OCI-LY7 (cell line): Measurements from ENCODE around the gene HDAC7. TPM values are rescaled to one million over a fixed set of nuclear protein-coding genes. Genes with fewer than 3 reads are reported as not detected.

ENCODE experiments used
- BruUV-seq: library from RNA; stranded (reverse); fragments of 400-500 nt; replicated peaks from 2 replicates; lab custom pipeline; 2021; lab: Mats Ljungman, UMichigan
- CTCF ChIA-PET: fragments of 300-600 bp; sonication (Branson Sonifier 250); formaldehyde crosslinking; loops from one replicate; lab custom pipeline; 2022; ENCODE audit warnings: antibody characterized with exemption; ENCODE audit not compliant: unreplicated experiment; lab: Charles Lee
- POLR2A ChIA-PET: fragments of 300-600 bp; sonication (Branson Sonifier 250); formaldehyde crosslinking; loops from one replicate; lab custom pipeline; 2022; ENCODE audit warnings: antibody characterized with exemption; lab: Charles Lee
- DNase-seq: peaks from one replicate; pipeline ENCODE4 v3.0.0-alpha.2; 2015; ENCODE audit warnings: low spot score
- H2AFZ ChIP-seq: fragments of 200-600 bp; sonication (generic), shearing (Covaris generic); 2 replicates; pipeline ENCODE4 v1.6.1; 2014; ENCODE audit warnings: mild to moderate bottlenecking, antibody characterized with exemption, low read length, moderate library complexity
- H3K27ac ChIP-seq: fragments of 200-600 bp; sonication (generic); 2 replicates; pipeline ENCODE4 v1.5.1; 2014; ENCODE audit warnings: mixed run types, low read depth, mild to moderate bottlenecking, moderate library complexity, low read length, inconsistent platforms; ENCODE audit not compliant: poor library complexity, severe bottlenecking
- H3K36me3 ChIP-seq: fragments of 200-600 bp; sonication (generic); 2 replicates; pipeline ENCODE4 v1.6.1; 2014; ENCODE audit warnings: mild to moderate bottlenecking, antibody characterized with exemption, low read length, moderate library complexity, mixed read lengths; ENCODE audit not compliant: insufficient read depth
- H3K4me1 ChIP-seq: fragments of 200-600 bp; sonication (generic); 2 replicates; pipeline ENCODE4 v1.5.1; 2014; ENCODE audit warnings: mild to moderate bottlenecking, low read length; ENCODE audit not compliant: insufficient read depth, poor library complexity, severe bottlenecking
- H3K4me2 ChIP-seq: fragments of 200-600 bp; sonication (generic); 2 replicates; pipeline ENCODE4 v1.6.1; 2014; ENCODE audit warnings: mild to moderate bottlenecking, low read length
- H3K4me3 ChIP-seq: fragments of 200-600 bp; sonication (generic); 2 replicates; pipeline ENCODE4 v1.5.1; 2014; ENCODE audit warnings: mild to moderate bottlenecking, low read depth, low read length; ENCODE audit not compliant: poor library complexity, severe bottlenecking
- H3K79me2 ChIP-seq: fragments of 200-600 bp; sonication (generic); 2 replicates; pipeline ENCODE4 v1.6.1; 2016; ENCODE audit warnings: low read depth, mild to moderate bottlenecking, low read length, moderate library complexity, mixed read lengths; ENCODE audit not compliant: insufficient read depth
- H3K9me2 ChIP-seq: fragments of 200-600 bp; sonication (generic); 2 replicates; pipeline ENCODE4 v1.6.1; 2016; ENCODE audit warnings: mild to moderate bottlenecking, low read length, mixed read lengths; ENCODE audit not compliant: insufficient read depth
- H3K9me3 ChIP-seq: fragments of 200-600 bp; sonication (generic); 2 replicates; pipeline ENCODE4 v1.6.1; 2014; ENCODE audit warnings: mild to moderate bottlenecking, mixed run types, low read length, mixed read lengths
- H4K20me1 ChIP-seq: fragments of 200-600 bp; sonication (generic); 2 replicates; pipeline ENCODE4 v1.6.1; 2014; ENCODE audit warnings: mild to moderate bottlenecking, antibody characterized with exemption, low read length, moderate library complexity, mixed read lengths; ENCODE audit not compliant: insufficient read depth
- CTCF ChIP-seq: fragments of 200-600 bp; sonication (generic); conservative IDR thresholded peaks from 2 replicates; pipeline ENCODE4 v1.5.1; 2014; ENCODE audit warnings: mild to moderate bottlenecking, antibody characterized with exemption, low read length, moderate library complexity, mixed read lengths
- EZH2phosphoT487 ChIP-seq: fragments of 200-600 bp; sonication (generic); IDR thresholded peaks from 2 replicates; pipeline ENCODE4 v1.6.1; 2018; ENCODE audit warnings: low read depth, borderline replicate concordance, mild to moderate bottlenecking, mixed run types, antibody characterized with exemption, low read length, moderate library complexity, mixed read lengths
- intact Hi-C: fragments of 100-400 bp; cut with micrococcal nuclease; formaldehyde crosslinking; loops from one replicate; pipeline ENCODE4 v1.10.0; 2022; ENCODE audit not compliant: unreplicated experiment
- total RNA-seq, 2 experiments: library from RNA; depleted of rRNA in 1 of 2; stranded (reverse); fragments of >200 nt in 1 of 2; shearing (Covaris generic) in 1 of 2; gene quantifications; 2 replicates each; pipeline ENCODE4 v1.2.3, GENCODE V29; 2014 to 2022

HDAC7 gene
- total RNA-seq, 2 experiments from 2014 or later: 45.9 to 131 TPM

GRCh38 chr12:47787596-47788319 is 31.9 kb downstream of the HDAC7 start:
- POLR2A ChIA-PET: interaction anchor here (1.8 kb wide), 1 partner anchor 20 kb away, joined by 5 read pairs; no protein-coding TSS in a partner anchor
- intact Hi-C loops: no loop called here

GRCh38 chr12:47786662-47787280 is 32.9 kb downstream of the HDAC7 start:
- intact Hi-C loops: no loop called here
- DNase-seq: no peak
- Histone ChIP-seq H3K9me2 (no peaks in the 10 kb centered on the region), H3K79me2 (no peaks in the 10 kb centered on the region), H3K4me3 (no peak overlapping the region), H3K4me2 (no peak overlapping the region), H4K20me1 (no peaks in the 10 kb centered on the region), H3K27ac (no peak overlapping the region), H3K9me3 (no peaks in the 10 kb centered on the region), H3K36me3 (peaks cover 94% of the 10 kb centered on the region), H3K4me1 (no peaks in the 10 kb centered on the region), H2AFZ (no peak overlapping the region)
- ChIA-PET CTCF (interaction anchor here (0.8 kb wide), 1 partner anchor 31 kb away, joined by 3 read pairs; no protein-coding TSS in a partner anchor), POLR2A (interaction anchor here (1.8 kb wide), 1 partner anchor 21 kb away, joined by 5 read pairs; no protein-coding TSS in a partner anchor)
- TF ChIP-seq EZH2phosphoT487 (no peak), CTCF (no peak)
- BruUV-seq: no TSS peak

More at GRCh38 chr12:47787596-47788319, 31.9 kb downstream of the HDAC7 start:
- no peaks in the 10 kb centered on the region for H3K9me3 ChIP-seq
- no peak for DNase-seq
- H3K36me3 ChIP-seq: peaks cover 94% of the 10 kb centered on the region
- CTCF ChIA-PET: interaction anchor here (0.8 kb wide), 1 partner anchor 23 kb away, joined by 4 read pairs; no protein-coding TSS in a partner anchor
- H3K9me2 ChIP-seq: no peaks in the 10 kb centered on the region
- H3K79me2 ChIP-seq: no peaks in the 10 kb centered on the region
- no peaks in the 10 kb centered on the region for H3K4me1 ChIP-seq
- H2AFZ ChIP-seq: no peak overlapping the region
- H3K27ac ChIP-seq: no peak overlapping the region
- no TSS peak for BruUV-seq
- no peaks in the 10 kb centered on the region for H4K20me1 ChIP-seq
- H3K4me3 ChIP-seq: no peak overlapping the region
- TF ChIP-seq CTCF (no peak), EZH2phosphoT487 (no peak)
- no peak overlapping the region for H3K4me2 ChIP-seq
